GM18909 (cell line): Measurements from ENCODE around the gene CCDC12.
A peak's percentile ranks its signal among the peaks of the same experiment; 100 is the strongest.

Source experiments
- ATAC-seq: cut with Tn5 transposase; IDR thresholded peaks from one replicate; pipeline ENCODE4 v1.9.1; 2021; ENCODE audit warnings: mild to moderate bottlenecking; ENCODE audit not compliant: unreplicated experiment, poor library complexity

The CCDC12 gene

GRCh38 chr3:46910166-46910760 lies 66.3 kb downstream of the CCDC12 start:
- ATAC-seq: no peak

- ATAC-seq: peak; percentile 58
These were observed 66.9 kb downstream of the CCDC12 start for GRCh38 chr3:46909535-46910161.

GRCh38 chr3:46908986-46909534 lies 67.5 kb downstream of the CCDC12 start:
- no peak for ATAC-seq

GRCh38 chr3:46908294-46908985 lies 68.1 kb downstream of the CCDC12 start:
- ATAC-seq: no peak

GRCh38 chr3:46907960-46908293 lies 68.6 kb downstream of the CCDC12 start:
- no peak for ATAC-seq

GRCh38 chr3:46907271-46907670 lies 69.3 kb downstream of the CCDC12 start:
- ATAC-seq: no peak

- ATAC-seq: no peak
These were observed 70.0 kb downstream of the CCDC12 start for GRCh38 chr3:46906471-46907058.

- no peak for ATAC-seq
These were observed 70.7 kb downstream of the CCDC12 start for GRCh38 chr3:46905661-46906451.

GRCh38 chr3:46905213-46905560 lies 71.4 kb downstream of the CCDC12 start:
- no peak for ATAC-seq

- no peak for ATAC-seq
These were observed 72.0 kb downstream of the CCDC12 start for GRCh38 chr3:46904303-46905212.

- no peak for ATAC-seq
These were observed 72.9 kb downstream of the CCDC12 start for GRCh38 chr3:46903341-46904302.

GRCh38 chr3:46902188-46902631 lies 74.3 kb downstream of the CCDC12 start:
- ATAC-seq: no peak

GRCh38 chr3:46901591-46902187 lies 74.9 kb downstream of the CCDC12 start:
- no peak for ATAC-seq

GRCh38 chr3:46901061-46901460 lies 75.5 kb downstream of the CCDC12 start:
- no peak for ATAC-seq

- no peak for ATAC-seq
These were observed 76.2 kb downstream of the CCDC12 start for GRCh38 chr3:46900356-46900755.

GRCh38 chr3:46900007-46900292 lies 76.6 kb downstream of the CCDC12 start:
- ATAC-seq: no peak

- no peak for ATAC-seq
These were observed 77.2 kb downstream of the CCDC12 start for GRCh38 chr3:46899151-46900006.
